ENCODE measurements around the gene MYH16. TPM values are rescaled to one million over a fixed set of nuclear protein-coding genes. Genes with fewer than 3 reads are reported as not detected.

Gene MYH16
- total RNA-seq, 1 experiment from 2014 or later, result not detected

DNA sequence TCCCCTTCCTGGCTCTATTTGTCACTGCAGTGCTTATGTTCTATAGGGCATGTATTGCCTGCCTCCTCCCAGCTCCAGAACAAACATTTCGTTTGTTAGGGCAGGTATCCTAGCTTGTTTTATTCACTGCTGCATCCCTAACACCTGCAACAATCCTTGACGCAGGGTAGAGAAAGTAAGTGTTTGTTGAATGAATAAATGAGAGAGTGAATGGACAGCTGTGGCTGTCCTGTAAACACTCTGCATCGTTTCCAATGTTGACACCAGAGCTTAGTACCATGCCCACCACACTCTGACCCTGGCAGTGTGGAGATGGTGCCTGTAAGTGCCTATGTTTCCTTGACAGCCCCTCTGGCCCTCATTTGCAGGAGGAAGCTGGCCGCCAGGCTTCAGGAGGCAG is 21.0 kb downstream of the MYH16 start:
- Mint-ChIP-seq H3K9me3 (ENCODE audit: unreplicated experiment) (no peaks in the 10 kb centered on the region), H3K27ac (ENCODE audit: unreplicated experiment) (peak overlapping the region; percentile 37), H3K4me3 (ENCODE audit: unreplicated experiment) (no peak overlapping the region), H3K36me3 (ENCODE audit: insufficient read depth, unreplicated experiment) (no peaks in the 10 kb centered on the region), H3K27me3 (ENCODE audit: insufficient read depth, unreplicated experiment) (no peaks in the 10 kb centered on the region), H3K4me1 (ENCODE audit: low read depth, unreplicated experiment) (peaks cover 4% of the 10 kb centered on the region)
- Histone ChIP-seq H3K4me3 (ENCODE audit: low read depth, low read length) (no peak overlapping the region), H3K36me3 (ENCODE audit: control insufficient read depth, insufficient read depth, low read length) (no peaks in the 10 kb centered on the region), H3K9me3 (no peaks in the 10 kb centered on the region), H3K4me1 (0 out of 2 replicates have a peak, but pooled peaks cover 3% of the 10 kb centered on the region), H3K27me3 (replicated peaks; ENCODE audit: control insufficient read depth, insufficient read depth, low read length) (no peaks in the 10 kb centered on the region)
- DNase-seq, result no peak
- TF ChIP-seq, protein P1, sequence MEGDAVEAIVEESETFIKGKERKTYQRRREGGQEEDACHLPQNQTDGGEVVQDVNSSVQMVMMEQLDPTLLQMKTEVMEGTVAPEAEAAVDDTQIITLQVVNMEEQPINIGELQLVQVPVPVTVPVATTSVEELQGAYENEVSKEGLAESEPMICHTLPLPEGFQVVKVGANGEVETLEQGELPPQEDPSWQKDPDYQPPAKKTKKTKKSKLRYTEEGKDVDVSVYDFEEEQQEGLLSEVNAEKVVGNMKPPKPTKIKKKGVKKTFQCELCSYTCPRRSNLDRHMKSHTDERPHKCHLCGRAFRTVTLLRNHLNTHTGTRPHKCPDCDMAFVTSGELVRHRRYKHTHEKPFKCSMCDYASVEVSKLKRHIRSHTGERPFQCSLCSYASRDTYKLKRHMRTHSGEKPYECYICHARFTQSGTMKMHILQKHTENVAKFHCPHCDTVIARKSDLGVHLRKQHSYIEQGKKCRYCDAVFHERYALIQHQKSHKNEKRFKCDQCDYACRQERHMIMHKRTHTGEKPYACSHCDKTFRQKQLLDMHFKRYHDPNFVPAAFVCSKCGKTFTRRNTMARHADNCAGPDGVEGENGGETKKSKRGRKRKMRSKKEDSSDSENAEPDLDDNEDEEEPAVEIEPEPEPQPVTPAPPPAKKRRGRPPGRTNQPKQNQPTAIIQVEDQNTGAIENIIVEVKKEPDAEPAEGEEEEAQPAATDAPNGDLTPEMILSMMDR (IDR thresholded peaks at IDR 0.05; ENCODE audit: insufficient read depth in 1 of 2, low read depth in 1 of 2, low read length in 1 of 2, severe bottlenecking in 1 of 2, unreplicated experiment in 1 of 2), result no peak
- BruUV-seq (replicated peaks), result no TSS peak
- intact Hi-C loops (cut with micrococcal nuclease; ENCODE audit: unreplicated experiment), result no loop called here
- ChIA-PET CTCF (no interaction called here), POLR2A (no interaction called here)

DNA sequence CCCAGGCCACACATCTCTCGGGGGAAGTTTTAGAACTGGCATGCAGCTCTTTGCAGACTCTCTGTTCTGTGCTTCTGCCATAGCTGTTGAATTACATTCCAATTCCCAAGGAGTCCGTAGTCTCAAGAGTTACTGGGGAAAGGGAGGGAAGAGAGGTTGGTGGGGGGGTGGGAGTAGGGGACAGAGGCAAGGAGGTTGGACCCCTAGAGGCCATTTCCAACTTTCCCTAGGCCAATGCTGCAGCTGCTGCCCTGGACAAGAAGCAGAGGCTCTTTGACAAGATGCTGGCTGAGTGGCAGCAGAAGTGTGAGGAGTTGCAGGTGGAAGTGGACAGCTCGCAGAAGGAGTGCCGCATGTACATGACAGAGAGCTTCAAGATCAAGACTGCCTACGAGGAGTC is 23.8 kb downstream of the MYH16 start:
- TF ChIP-seq, protein P1 (IDR thresholded peaks at IDR 0.05; ENCODE audit: insufficient read depth in 1 of 2, low read depth in 1 of 2, low read length in 1 of 2, severe bottlenecking in 1 of 2, unreplicated experiment in 1 of 2), result no peak
- H3K4me1 ChIP-seq, result no peaks in the 10 kb centered on the region
- DNase-seq, result no peak
- no TSS peak for BruUV-seq (replicated peaks)
- intact Hi-C loops (cut with micrococcal nuclease; ENCODE audit: unreplicated experiment), result no loop called here
- no peaks in the 10 kb centered on the region for H3K27me3 Mint-ChIP-seq (ENCODE audit: insufficient read depth, unreplicated experiment)
- H3K4me1 Mint-ChIP-seq (ENCODE audit: low read depth, unreplicated experiment), result peaks cover 4% of the 10 kb centered on the region
- no peak overlapping the region for H3K4me3 ChIP-seq (ENCODE audit: low read depth, low read length)
- CTCF ChIA-PET, result interaction anchor here (0.6 kb wide), 1 partner anchor 48 kb away, joined by 3 read pairs; no protein-coding TSS in a partner anchor
- H3K9me3 ChIP-seq, result no peaks in the 10 kb centered on the region
- no peak overlapping the region for H3K4me3 Mint-ChIP-seq (ENCODE audit: unreplicated experiment)
- H3K36me3 Mint-ChIP-seq (ENCODE audit: insufficient read depth, unreplicated experiment), result no peaks in the 10 kb centered on the region
- H3K27ac Mint-ChIP-seq (ENCODE audit: unreplicated experiment), result no peak overlapping the region
- POLR2A ChIA-PET, result no interaction called here
- H3K27me3 ChIP-seq (replicated peaks; ENCODE audit: control insufficient read depth, insufficient read depth, low read length), result no peaks in the 10 kb centered on the region
- H3K36me3 ChIP-seq (ENCODE audit: control insufficient read depth, insufficient read depth, low read length), result no peaks in the 10 kb centered on the region
- H3K9me3 Mint-ChIP-seq (ENCODE audit: unreplicated experiment), result no peaks in the 10 kb centered on the region

DNA sequence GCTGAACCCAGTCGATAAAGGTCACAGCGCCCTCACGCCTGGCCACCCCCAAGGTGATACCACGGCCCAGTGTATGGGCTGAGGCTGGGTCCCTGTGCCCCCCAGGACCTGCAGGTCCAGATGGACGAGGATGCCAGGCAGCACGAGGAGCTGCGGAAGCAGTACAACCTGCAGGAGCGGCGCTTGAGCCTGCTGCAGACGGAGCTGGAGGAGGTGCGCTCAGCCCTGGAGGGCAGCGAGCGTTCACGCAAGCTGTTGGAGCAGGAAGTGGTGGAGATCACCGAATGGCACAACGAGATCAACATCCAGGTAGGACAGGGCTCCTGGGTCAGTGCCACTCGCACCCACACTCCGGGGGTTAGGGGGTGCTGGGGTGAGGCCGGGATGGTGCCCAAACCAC is 28.9 kb downstream of the MYH16 start:
- no peaks in the 10 kb centered on the region for H3K4me1 ChIP-seq
- no peaks in the 10 kb centered on the region for H3K36me3 Mint-ChIP-seq (ENCODE audit: insufficient read depth, unreplicated experiment)
- CTCF ChIA-PET, result no interaction called here

More for the DNA sequence above, 28.9 kb downstream of the MYH16 start:
- Histone ChIP-seq H3K27me3 (replicated peaks; ENCODE audit: control insufficient read depth, insufficient read depth, low read length) (no peaks in the 10 kb centered on the region), H3K4me3 (ENCODE audit: low read depth, low read length) (no peak overlapping the region), H3K36me3 (ENCODE audit: control insufficient read depth, insufficient read depth, low read length) (no peaks in the 10 kb centered on the region), H3K9me3 (no peaks in the 10 kb centered on the region)
- TF ChIP-seq, protein P1 (IDR thresholded peaks at IDR 0.05; ENCODE audit: insufficient read depth in 1 of 2, low read depth in 1 of 2, low read length in 1 of 2, severe bottlenecking in 1 of 2, unreplicated experiment in 1 of 2), result no peak
- no peak overlapping the region for H3K4me3 Mint-ChIP-seq (ENCODE audit: unreplicated experiment)
- no peak for DNase-seq
- no peaks in the 10 kb centered on the region for H3K4me1 Mint-ChIP-seq (ENCODE audit: low read depth, unreplicated experiment)
- H3K27me3 Mint-ChIP-seq (ENCODE audit: insufficient read depth, unreplicated experiment), result no peaks in the 10 kb centered on the region
- no TSS peak for BruUV-seq (replicated peaks)
- H3K27ac Mint-ChIP-seq (ENCODE audit: unreplicated experiment), result no peak overlapping the region
- POLR2A ChIA-PET, result no interaction called here
- no peaks in the 10 kb centered on the region for H3K9me3 Mint-ChIP-seq (ENCODE audit: unreplicated experiment)
- intact Hi-C loops (cut with micrococcal nuclease; ENCODE audit: unreplicated experiment), result no loop called here
